Stimulated activated effector memory CD8-positive, alpha-beta T cell treated with anti-CD3 and anti-CD28 coated beads, Interleukin-12 subunit alpha, Interleukin-12 subunit beta, amount 100 ng/mL, for 72 hours (primary cell): ENCODE measurements around the gene LUZP1.

ENCODE experiments used
- ATAC-seq: fragments of 150-1000 bp; cut with Tn5 transposase; 2 replicates; pipeline ENCODE4 v1.10.0; 2021
- DNase-seq, 2 donors: peaks; one replicate each; pipeline ENCODE4 v3.0.0; 2021 to 2022; ENCODE audit warnings: low spot score in 2 of 2
- H3K27ac Mint-ChIP-seq: one replicate; pipeline ENCODE4 v1.8.0; 2022; ENCODE audit warnings: mild to moderate bottlenecking, mixed read lengths
- H3K36me3 Mint-ChIP-seq: one replicate; pipeline ENCODE4 v1.8.0; 2022; ENCODE audit warnings: mild to moderate bottlenecking, mixed read lengths
- H3K4me1 Mint-ChIP-seq: one replicate; pipeline ENCODE4 v1.8.0; 2022; ENCODE audit warnings: mixed read lengths
- H3K4me3 Mint-ChIP-seq: one replicate; pipeline ENCODE4 v1.8.0; 2022; ENCODE audit warnings: mild to moderate bottlenecking, mixed read lengths
- H3K9me3 Mint-ChIP-seq: one replicate; pipeline ENCODE4 v1.8.0; 2022; ENCODE audit warnings: mixed read lengths

Gene LUZP1

DNA sequence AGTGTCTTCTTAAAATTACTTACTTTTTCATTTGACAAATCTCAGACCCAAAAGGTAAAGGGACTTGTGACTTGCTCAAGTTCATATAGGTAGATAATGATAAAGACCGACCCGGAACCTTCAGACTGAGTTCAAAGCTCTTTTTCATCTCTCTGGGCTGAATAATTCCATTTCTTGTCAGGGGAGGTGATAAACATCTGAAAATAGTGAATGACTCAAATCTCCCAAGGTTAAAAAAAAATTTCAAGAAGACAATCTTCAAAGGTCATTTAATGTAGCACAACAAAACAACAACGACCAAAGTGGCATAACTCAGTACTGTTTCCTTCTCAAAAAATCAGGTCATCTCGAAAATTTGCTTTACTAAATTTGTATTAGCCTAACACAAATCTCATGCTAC lies 20.6 kb downstream of the LUZP1 start:
- H3K36me3 Mint-ChIP-seq, result peaks cover 9% of the 10 kb centered on the region
- ATAC-seq, result peak; percentile 68
- H3K4me1 Mint-ChIP-seq, result peaks cover 26% of the 10 kb centered on the region
- peak overlapping the region; percentile 48 for H3K4me3 Mint-ChIP-seq
- H3K27ac Mint-ChIP-seq, result peak overlapping the region; percentile 84
- DNase-seq, result no peak
- H3K9me3 Mint-ChIP-seq, result no peaks in the 10 kb centered on the region

DNA sequence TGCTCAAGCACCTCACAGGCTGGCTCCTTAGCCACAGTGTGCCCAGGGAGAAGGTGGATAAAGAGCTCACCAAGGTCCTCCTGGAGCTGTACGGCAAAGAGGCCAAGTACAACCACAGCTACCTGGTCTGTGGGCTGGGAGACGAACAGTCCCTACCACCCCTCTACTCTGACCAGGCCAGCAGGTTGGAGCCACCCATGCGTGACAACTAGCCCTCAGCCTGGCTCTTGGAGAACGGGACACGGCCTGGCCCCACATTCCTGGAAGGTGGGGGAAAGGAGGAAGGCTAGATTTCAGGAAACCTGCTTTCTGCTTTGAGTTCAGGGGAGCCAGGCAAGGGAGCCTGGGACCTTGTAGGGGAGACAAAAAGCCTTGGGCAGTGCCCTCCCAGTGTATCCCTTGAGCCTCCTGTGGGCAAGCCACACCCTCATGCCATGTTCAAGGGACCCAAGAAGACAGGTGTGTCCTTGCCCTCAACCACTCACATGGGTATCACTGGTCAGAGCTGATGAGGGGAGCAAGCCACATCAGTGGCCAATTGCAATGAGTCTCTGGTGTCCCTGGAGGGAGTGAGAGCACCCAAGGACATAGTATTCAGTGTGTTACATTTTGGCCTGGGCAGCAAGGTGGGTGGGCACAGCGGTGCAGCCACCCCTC lies 27.6 kb downstream of the LUZP1 start:
- Mint-ChIP-seq H3K4me1 (peaks cover 12% of the 10 kb centered on the region), H3K9me3 (no peaks in the 10 kb centered on the region), H3K27ac (peak overlapping the region; percentile 43), H3K4me3 (no peak overlapping the region), H3K36me3 (no peaks in the 10 kb centered on the region)
- no peak for ATAC-seq
- DNase-seq, result no peak

DNA sequence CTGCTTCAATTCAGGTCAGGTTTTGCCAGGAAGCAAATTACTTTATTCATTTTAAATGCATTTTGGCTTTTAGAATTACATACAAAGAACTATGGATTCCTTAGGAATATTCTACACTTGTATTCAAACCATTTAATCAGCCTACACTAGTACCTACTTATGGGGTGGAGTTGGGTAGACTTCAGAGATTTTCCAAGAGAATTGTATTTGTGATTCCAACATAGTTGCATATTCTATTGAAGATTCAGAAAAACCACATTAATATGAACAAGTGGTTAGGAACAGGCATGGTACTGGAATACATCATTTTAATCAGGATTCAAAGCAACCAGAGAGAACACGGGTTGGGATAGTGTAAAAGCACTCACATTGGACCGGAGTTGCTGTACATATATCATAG lies 33.4 kb downstream of the LUZP1 start:
- H3K9me3 Mint-ChIP-seq, result no peaks in the 10 kb centered on the region
- no peak for DNase-seq
- H3K27ac Mint-ChIP-seq, result no peak overlapping the region
- peaks cover 11% of the 10 kb centered on the region for H3K4me1 Mint-ChIP-seq
- no peak for ATAC-seq
- H3K4me3 Mint-ChIP-seq, result no peak overlapping the region
- H3K36me3 Mint-ChIP-seq, result no peaks in the 10 kb centered on the region

DNA sequence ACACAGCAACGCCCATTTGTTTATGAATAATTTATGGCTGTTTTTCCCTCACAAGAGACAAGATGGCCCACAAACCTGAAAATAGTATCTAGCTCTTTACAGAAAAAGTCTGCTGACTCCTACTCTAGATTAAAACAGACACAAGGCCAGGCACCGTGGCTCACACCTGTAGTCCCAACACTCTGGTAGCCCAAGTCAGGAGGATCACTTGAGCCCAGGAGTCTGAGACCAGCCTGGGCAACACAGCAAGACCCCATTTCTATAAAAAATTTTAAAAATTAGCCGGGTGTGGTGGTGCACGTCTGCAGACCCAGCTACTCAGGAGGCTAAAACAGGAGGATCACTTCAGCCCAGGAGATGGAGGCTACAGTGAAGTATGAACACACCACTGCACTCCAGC lies 34.6 kb downstream of the LUZP1 start:
- Mint-ChIP-seq H3K27ac (no peak overlapping the region), H3K36me3 (no peaks in the 10 kb centered on the region), H3K4me3 (no peak overlapping the region), H3K9me3 (no peaks in the 10 kb centered on the region), H3K4me1 (peaks cover 11% of the 10 kb centered on the region)
- no peak for ATAC-seq
- DNase-seq, result no peak

DNA sequence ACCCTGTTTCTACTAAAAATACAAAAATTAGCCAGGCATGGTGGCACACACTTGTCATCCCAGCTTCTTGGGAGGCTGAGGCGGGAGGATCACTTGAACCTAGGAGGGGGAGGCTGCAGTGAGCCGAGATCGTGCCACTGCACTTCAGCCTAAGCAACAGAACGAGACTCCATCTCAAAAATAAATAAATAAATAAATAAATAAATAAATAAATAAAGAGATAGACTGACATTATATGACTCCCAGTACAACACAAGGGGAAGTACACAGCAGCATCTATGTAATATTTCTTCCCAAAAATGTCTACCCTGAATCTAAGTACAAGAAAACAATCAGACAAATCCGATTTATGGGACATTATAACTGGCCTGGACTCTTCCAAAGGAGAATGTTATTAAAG lies 35.1 kb downstream of the LUZP1 start:
- Mint-ChIP-seq H3K27ac (no peak overlapping the region), H3K4me1 (peaks cover 11% of the 10 kb centered on the region), H3K9me3 (no peaks in the 10 kb centered on the region), H3K36me3 (no peaks in the 10 kb centered on the region), H3K4me3 (no peak overlapping the region)
- no peak for ATAC-seq
- DNase-seq, result no peak

DNA sequence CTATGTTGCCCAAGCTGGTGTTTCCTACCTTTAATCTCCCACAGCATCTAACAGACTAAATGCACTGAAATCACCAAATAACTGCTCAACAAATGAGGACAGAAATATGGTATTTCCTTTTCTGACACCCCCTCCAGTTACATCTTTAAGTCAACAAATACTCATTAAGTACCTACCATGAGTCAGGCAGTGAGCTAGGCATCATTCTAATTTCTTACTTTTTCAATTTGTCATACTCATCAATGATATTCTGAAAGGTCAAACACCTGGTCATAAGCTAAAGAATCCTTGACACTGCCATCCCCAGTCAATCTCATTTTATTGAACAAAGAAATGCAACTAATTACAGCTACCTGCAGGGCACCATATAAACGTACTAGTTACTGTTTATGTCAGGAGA lies 36.6 kb downstream of the LUZP1 start:
- peaks cover 11% of the 10 kb centered on the region for H3K4me1 Mint-ChIP-seq
- no peaks in the 10 kb centered on the region for H3K36me3 Mint-ChIP-seq
- H3K4me3 Mint-ChIP-seq, result no peak overlapping the region
- DNase-seq, result no peak
- peak; percentile 81 for ATAC-seq
- H3K27ac Mint-ChIP-seq, result no peak overlapping the region
- H3K9me3 Mint-ChIP-seq, result no peaks in the 10 kb centered on the region

DNA sequence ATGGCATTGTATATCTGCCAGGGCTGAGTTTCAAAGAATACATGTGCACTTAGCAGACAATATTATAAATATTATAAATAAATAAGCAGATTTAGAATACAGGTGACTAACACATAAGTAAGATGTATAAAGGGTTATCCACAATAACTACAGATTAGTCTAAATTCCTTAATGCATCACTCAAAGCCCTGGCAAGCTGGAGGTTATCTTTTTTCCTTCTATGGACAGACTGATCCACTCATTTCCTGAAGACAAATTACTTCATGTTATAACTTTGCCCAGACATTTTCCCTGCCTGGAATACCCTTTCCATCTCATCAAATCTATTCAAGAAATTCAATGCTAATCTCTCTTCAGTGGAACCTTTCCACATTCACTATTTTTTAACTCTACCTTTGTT lies 38.8 kb downstream of the LUZP1 start:
- no peaks in the 10 kb centered on the region for H3K36me3 Mint-ChIP-seq
- H3K27ac Mint-ChIP-seq, result no peak overlapping the region
- H3K4me1 Mint-ChIP-seq, result peaks cover 30% of the 10 kb centered on the region
- no peaks in the 10 kb centered on the region for H3K9me3 Mint-ChIP-seq
- no peak for DNase-seq
- no peak overlapping the region for H3K4me3 Mint-ChIP-seq
- ATAC-seq, result no peak

DNA sequence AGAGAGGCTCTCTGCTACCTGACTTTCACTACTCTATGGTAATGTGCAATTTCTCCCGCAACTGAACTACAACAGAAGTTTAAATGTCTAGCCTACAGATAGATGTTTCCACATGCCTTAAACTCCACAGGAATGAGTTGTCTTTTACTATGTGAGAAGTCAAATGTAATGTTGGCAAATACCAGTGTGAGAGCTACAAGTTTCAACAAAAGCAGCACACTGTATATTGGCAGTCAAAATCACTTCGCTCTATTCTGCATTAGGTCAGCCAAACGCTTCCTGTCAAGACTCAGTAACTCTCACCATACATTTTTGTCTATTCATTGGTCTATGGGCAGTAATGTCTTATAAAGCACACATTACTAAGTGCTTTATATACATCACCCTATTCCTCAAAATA lies 41.9 kb downstream of the LUZP1 start:
- Mint-ChIP-seq H3K27ac (no peak overlapping the region), H3K4me3 (no peak overlapping the region), H3K9me3 (no peaks in the 10 kb centered on the region), H3K36me3 (no peaks in the 10 kb centered on the region), H3K4me1 (peaks cover 34% of the 10 kb centered on the region)
- DNase-seq, result no peak
- no peak for ATAC-seq

DNA sequence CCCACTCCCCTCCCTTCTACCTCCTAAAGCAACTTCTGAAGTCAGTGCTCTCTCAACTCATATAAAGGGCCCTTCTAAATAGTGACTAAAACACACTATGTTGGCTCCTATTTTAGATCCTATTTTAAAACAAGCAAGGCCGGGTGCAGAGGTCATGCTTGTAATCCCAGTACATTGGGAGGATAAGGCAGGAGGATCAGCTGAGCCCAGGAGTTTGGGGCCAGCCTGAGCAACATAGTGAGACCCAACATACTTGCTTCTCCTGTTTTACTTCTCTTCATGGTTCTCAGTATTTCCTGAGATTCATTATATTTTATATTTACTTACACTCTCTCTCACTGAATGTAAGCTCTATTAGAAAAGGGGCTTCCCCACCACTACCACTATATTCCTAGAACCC lies 42.5 kb downstream of the LUZP1 start:
- Mint-ChIP-seq H3K27ac (no peak overlapping the region), H3K4me3 (no peak overlapping the region), H3K9me3 (no peaks in the 10 kb centered on the region), H3K36me3 (no peaks in the 10 kb centered on the region), H3K4me1 (peaks cover 31% of the 10 kb centered on the region)
- DNase-seq, result no peak
- no peak for ATAC-seq

DNA sequence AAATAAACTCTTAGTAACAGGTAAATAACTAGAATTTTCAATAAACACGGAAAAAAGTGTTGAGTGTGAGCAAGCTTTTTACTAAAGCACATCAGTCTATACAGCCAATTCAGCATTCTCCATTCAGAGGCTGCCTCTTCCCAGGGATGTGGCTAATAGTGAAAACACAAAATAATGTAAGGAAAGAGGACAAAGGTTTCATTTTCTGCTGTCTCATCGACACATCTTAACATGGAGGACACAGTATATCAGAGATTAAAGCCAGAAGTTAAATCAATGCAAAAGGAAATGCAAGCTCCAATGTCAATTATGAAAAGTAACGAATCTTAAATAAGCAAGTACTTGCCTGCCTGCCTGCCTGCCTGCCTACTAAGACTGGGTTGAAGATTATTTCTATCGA lies 43.2 kb downstream of the LUZP1 start:
- H3K9me3 Mint-ChIP-seq, result no peaks in the 10 kb centered on the region
- no peak overlapping the region for H3K4me3 Mint-ChIP-seq
- ATAC-seq (no peak), DNase-seq (no peak)
- peaks cover 28% of the 10 kb centered on the region for H3K4me1 Mint-ChIP-seq
- H3K36me3 Mint-ChIP-seq, result no peaks in the 10 kb centered on the region
- no peak overlapping the region for H3K27ac Mint-ChIP-seq

DNA sequence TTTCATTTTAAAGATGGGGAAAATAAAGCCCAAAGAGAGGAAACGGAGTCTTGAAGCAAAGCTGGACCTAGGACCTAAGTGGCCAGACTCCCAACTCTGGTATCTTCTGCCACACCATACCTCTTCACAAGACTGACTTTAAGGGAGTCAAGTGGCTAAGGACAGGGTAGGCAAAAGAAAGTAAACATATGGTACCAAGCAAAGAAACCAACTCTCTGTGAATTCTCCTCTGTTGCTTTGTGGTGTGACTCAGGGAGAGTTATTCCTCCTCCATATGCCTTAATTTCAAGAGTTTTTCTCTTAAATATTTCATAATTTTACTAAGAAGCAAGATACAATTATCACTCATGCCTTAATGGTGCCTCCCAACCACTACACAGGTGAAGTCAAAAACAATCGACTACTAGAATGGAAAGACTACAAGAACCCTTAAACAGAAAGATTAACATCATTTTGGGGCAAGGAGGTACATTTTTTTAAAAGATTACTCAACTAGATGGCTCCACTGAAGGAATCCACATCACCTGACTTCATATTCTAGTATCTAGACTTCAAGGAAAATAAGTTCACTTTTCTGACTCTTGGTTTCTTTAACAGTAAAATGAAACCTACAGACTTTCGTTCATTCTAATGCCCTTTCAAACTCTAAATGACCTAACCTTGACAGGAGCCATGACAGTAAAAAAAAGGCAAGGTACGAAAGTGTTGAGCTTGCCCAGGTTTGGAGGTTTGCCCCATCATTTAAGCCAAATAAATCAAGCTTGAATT lies 44.2 kb downstream of the LUZP1 start:
- no peak overlapping the region for H3K4me3 Mint-ChIP-seq
- H3K27ac Mint-ChIP-seq, result no peak overlapping the region
- peaks cover 35% of the 10 kb centered on the region for H3K4me1 Mint-ChIP-seq
- H3K36me3 Mint-ChIP-seq, result no peaks in the 10 kb centered on the region
- no peak for DNase-seq
- peak; percentile 13 for ATAC-seq
- H3K9me3 Mint-ChIP-seq, result no peaks in the 10 kb centered on the region

DNA sequence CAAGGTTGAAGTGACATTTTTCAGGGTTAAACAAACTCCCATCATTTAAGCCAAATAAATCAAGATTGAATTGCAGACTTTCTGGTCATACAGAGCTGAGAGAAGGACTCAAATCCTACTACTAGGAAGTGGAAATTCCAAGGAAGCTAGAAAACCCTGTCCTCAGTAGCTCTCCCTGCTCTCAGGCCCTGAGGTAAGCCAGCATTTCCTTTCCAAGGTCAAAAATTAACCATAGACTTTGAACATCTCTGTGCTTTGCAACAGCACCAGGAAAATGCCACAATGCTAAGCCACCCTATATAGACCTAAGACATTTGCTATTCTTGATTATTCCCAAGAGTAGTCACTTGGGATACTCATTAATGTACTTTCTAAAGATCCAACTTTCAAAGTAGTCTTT lies 45.1 kb downstream of the LUZP1 start:
- Mint-ChIP-seq H3K36me3 (no peaks in the 10 kb centered on the region), H3K9me3 (no peaks in the 10 kb centered on the region), H3K27ac (no peak overlapping the region), H3K4me1 (peaks cover 44% of the 10 kb centered on the region), H3K4me3 (no peak overlapping the region)
- DNase-seq (no peak), ATAC-seq (no peak)

DNA sequence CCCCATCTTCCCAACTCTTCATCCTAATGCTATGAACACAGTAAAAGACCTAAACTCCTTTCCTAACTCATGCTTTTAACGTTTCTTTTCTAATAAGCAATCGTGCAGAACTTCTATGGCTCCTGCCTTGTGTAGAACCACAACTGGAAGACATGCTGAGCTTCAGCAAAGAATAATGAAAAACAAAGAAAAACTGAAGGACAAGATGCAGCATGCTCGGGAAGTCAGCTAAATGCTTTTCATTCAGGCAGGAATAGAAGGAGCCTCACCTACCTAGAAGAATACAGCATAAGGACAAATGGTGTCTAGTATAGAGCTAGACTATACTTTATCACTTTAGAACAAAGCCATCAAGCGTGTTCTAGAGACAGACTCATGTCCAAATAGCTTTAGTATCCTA lies 45.9 kb downstream of the LUZP1 start:
- no peaks in the 10 kb centered on the region for H3K36me3 Mint-ChIP-seq
- DNase-seq, result no peak

DNA sequence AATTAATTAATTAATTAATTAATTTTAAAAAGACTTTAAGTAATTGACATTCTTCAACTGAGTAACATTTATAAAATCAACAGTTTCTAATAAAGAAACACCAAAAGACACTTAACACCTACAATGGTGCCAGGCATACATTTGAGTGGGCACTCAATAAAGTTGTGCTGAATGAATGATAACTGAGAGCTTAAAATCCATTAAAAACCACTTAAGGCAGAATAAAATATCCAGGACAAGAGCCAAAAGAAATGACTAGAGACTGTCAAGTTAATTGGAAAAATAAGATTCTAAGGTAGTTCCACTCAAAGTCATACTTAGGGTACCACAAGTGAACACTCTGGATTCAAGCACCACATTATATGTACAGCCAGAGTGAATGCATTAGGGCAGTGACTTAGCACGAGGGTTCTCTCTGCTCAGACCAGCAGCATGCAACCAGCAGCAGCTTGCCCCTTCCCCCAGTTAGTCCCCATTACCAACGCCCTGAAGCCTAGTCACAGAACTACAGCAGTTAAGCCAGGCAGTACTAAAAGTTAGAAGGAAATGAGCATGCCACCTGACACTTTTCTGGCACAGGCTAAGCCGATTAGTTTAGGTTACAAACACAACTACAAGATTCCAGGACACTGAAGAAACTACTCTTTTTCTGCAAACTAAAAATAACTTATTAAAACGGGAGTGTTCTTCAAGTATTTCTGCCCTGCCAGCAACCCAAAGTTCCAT lies 46.5 kb downstream of the LUZP1 start:
- ATAC-seq, result no peak
- H3K36me3 Mint-ChIP-seq, result no peaks in the 10 kb centered on the region
- H3K27ac Mint-ChIP-seq, result no peak overlapping the region
- no peaks in the 10 kb centered on the region for H3K9me3 Mint-ChIP-seq
- DNase-seq, result no peak
- no peak overlapping the region for H3K4me3 Mint-ChIP-seq
- H3K4me1 Mint-ChIP-seq, result peaks cover 47% of the 10 kb centered on the region

More for the DNA sequence above, 45.9 kb downstream of the LUZP1 start:
- ATAC-seq, result no peak
- Mint-ChIP-seq H3K4me3 (no peak overlapping the region), H3K9me3 (no peaks in the 10 kb centered on the region), H3K4me1 (peaks cover 47% of the 10 kb centered on the region), H3K27ac (no peak overlapping the region)

DNA sequence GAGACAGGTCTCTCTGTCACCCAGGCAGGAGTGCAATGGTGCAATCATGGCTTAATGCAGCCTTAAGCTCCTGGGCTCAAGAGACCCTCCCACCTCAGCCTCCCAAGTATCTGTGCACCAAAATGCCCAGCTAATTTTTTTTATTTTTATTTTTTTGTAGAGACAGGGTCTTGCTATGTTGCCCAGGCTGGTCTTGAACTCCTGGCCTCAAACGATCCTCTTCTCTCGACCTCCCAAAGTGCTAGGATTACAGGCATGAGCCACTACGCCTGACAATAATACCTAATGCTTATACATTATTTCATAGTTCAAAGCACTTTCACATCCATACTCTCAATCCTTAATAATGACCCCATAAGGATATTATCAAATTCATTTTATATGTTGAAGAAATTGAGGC lies 48.3 kb downstream of the LUZP1 start:
- no peak overlapping the region for H3K4me3 Mint-ChIP-seq
- DNase-seq, result no peak

More for the DNA sequence above, 48.3 kb downstream of the LUZP1 start:
- H3K36me3 Mint-ChIP-seq, result no peaks in the 10 kb centered on the region
- peak overlapping the region; percentile 89 for H3K27ac Mint-ChIP-seq
- no peak for ATAC-seq
- H3K9me3 Mint-ChIP-seq, result no peaks in the 10 kb centered on the region
- peaks cover 47% of the 10 kb centered on the region for H3K4me1 Mint-ChIP-seq
